Progenitor cell of endocrine pancreas (in vitro differentiated cells): ENCODE measurements around the gene KSR2. TPM values are rescaled to one million over a fixed set of nuclear protein-coding genes. Genes with fewer than 3 reads are reported as not detected.

ENCODE experiments used
- DNase-seq: peaks from one replicate; pipeline ENCODE4 v3.0.0; 2021; ENCODE audit warnings: low spot score; ENCODE audit not compliant: unreplicated experiment
- H3K27ac Mint-ChIP-seq: 2 replicates; pipeline ENCODE4 v1.8.0; 2021; ENCODE audit warnings: mild to moderate bottlenecking, moderate library complexity, mixed read lengths
- H3K27me3 Mint-ChIP-seq: 2 replicates; pipeline ENCODE4 v1.8.0; 2021; ENCODE audit warnings: mixed read lengths
- H3K36me3 Mint-ChIP-seq: 2 replicates; pipeline ENCODE4 v1.8.0; 2022; ENCODE audit warnings: mixed read lengths; ENCODE audit not compliant: insufficient read depth
- H3K4me1 Mint-ChIP-seq: 2 replicates; pipeline ENCODE4 v1.8.0; 2021; ENCODE audit warnings: low read depth, mixed read lengths
- H3K4me3 Mint-ChIP-seq: 2 replicates; pipeline ENCODE4 v1.8.0; 2021; ENCODE audit warnings: low read depth, mild to moderate bottlenecking, moderate library complexity, mixed read lengths
- H3K9me3 Mint-ChIP-seq: 2 replicates; pipeline ENCODE4 v1.8.0; 2021; ENCODE audit warnings: low read depth, mixed read lengths
- CTCF ChIP-seq: fragments of 200-600 bp; sonication (generic); IDR thresholded peaks from one replicate; pipeline ENCODE4 v1.5.0; 2021; ENCODE audit warnings: antibody characterized with exemption, mild to moderate bottlenecking; ENCODE audit not compliant: unreplicated experiment
- total RNA-seq: library from RNA; stranded (reverse); gene quantifications from 2 replicates; pipeline ENCODE4 v1.2.1, GENCODE V29; 2021

KSR2 gene
- total RNA-seq, 1 donor from 2014 or later, result 1.8 TPM

- no peak for DNase-seq
- TF ChIP-seq CTCF, result no peak
- Mint-ChIP-seq H3K9me3 (no peaks in the 10 kb centered on the region), H3K4me3 (no peak overlapping the region), H3K27ac (no peak overlapping the region), H3K36me3 (no peaks in the 10 kb centered on the region), H3K4me1 (peaks cover 6% of the 10 kb centered on the region), H3K27me3 (peaks cover 66% of the 10 kb centered on the region)
These were observed 379.8 kb downstream of the KSR2 start for GRCh38 chr12:117589021-117589420.

GRCh38 chr12:117587631-117588287 lies 381.0 kb downstream of the KSR2 start:
- no peak overlapping the region for H3K27ac Mint-ChIP-seq
- H3K27me3 Mint-ChIP-seq, result peaks cover 66% of the 10 kb centered on the region
- H3K36me3 Mint-ChIP-seq, result no peaks in the 10 kb centered on the region
- no peak overlapping the region for H3K4me3 Mint-ChIP-seq
- no peaks in the 10 kb centered on the region for H3K4me1 Mint-ChIP-seq
- TF ChIP-seq CTCF, result peak; percentile 87
- no peaks in the 10 kb centered on the region for H3K9me3 Mint-ChIP-seq
- peak; percentile 50 for DNase-seq

- Mint-ChIP-seq H3K27ac (no peak overlapping the region), H3K9me3 (no peaks in the 10 kb centered on the region), H3K36me3 (no peaks in the 10 kb centered on the region), H3K27me3 (peaks cover 75% of the 10 kb centered on the region), H3K4me3 (no peak overlapping the region), H3K4me1 (no peaks in the 10 kb centered on the region)
- DNase-seq, result no peak
- no peak for TF ChIP-seq CTCF
These were observed 385.0 kb downstream of the KSR2 start for GRCh38 chr12:117583677-117584225.

- no peaks in the 10 kb centered on the region for H3K36me3 Mint-ChIP-seq
- no peak overlapping the region for H3K27ac Mint-ChIP-seq
- no peaks in the 10 kb centered on the region for H3K4me1 Mint-ChIP-seq
- H3K9me3 Mint-ChIP-seq, result no peaks in the 10 kb centered on the region
- no peak overlapping the region for H3K4me3 Mint-ChIP-seq
- TF ChIP-seq CTCF, result no peak
- no peak for DNase-seq
- H3K27me3 Mint-ChIP-seq, result peaks cover 77% of the 10 kb centered on the region
These were observed 385.7 kb downstream of the KSR2 start for GRCh38 chr12:117583092-117583491.

- no peak for DNase-seq
- H3K27me3 Mint-ChIP-seq, result peaks cover 74% of the 10 kb centered on the region
These were observed 386.5 kb downstream of the KSR2 start for GRCh38 chr12:117582135-117582784.

More at GRCh38 chr12:117582135-117582784, 386.5 kb downstream of the KSR2 start:
- TF ChIP-seq CTCF, result no peak
- no peaks in the 10 kb centered on the region for H3K9me3 Mint-ChIP-seq
- no peaks in the 10 kb centered on the region for H3K36me3 Mint-ChIP-seq
- H3K4me3 Mint-ChIP-seq, result no peak overlapping the region
- no peak overlapping the region for H3K27ac Mint-ChIP-seq
- H3K4me1 Mint-ChIP-seq, result no peaks in the 10 kb centered on the region
